Colonic mucosa (tissue), 4 donors: ENCODE measurements around the gene TUBGCP2. TPM values are rescaled to one million over a fixed set of nuclear protein-coding genes. Genes with fewer than 3 reads are reported as not detected.
A peak's percentile ranks its signal among the peaks of the same experiment; 100 is the strongest.
"Not testable (repeated sequence)": the region's sequence is repeated elsewhere in the genome, so short reads cannot be mapped to it uniquely, and the experiment has no call there.

Experiments used
- DNase-seq: peaks from one replicate; pipeline ENCODE4 v3.0.0-alpha.2; 2020
- H3K27ac ChIP-seq: fragments of 200-600 bp; one replicate; pipeline ENCODE4 v1.8.0; 2021
- H3K27me3 ChIP-seq: fragments of 200-600 bp; one replicate; pipeline ENCODE4 v1.8.0; 2021
- H3K36me3 ChIP-seq: fragments of 200-600 bp; one replicate; pipeline ENCODE4 v1.8.0; 2021
- H3K4me1 ChIP-seq: fragments of 200-600 bp; one replicate; pipeline ENCODE4 v1.8.0; 2021; ENCODE audit warnings: mild to moderate bottlenecking
- H3K4me3 ChIP-seq: fragments of 200-600 bp; one replicate; pipeline ENCODE4 v1.8.0; 2021
- H3K9ac ChIP-seq, 2 donors: one replicate each; pipeline ENCODE4 v1.7.0; 2013; ENCODE audit warnings: control low read depth in 2 of 2, low read depth in 2 of 2, low read length in 2 of 2
- H3K9me3 ChIP-seq: fragments of 200-600 bp; one replicate; pipeline ENCODE4 v1.8.0; 2021
- CTCF ChIP-seq: fragments of 200-600 bp; IDR thresholded peaks from one replicate; pipeline ENCODE4 v1.8.0; 2022; ENCODE audit warnings: antibody characterized with exemption, mild to moderate bottlenecking
- intact Hi-C: fragments of 100-400 bp; cut with DNase I; formaldehyde crosslinking; loops from one replicate; pipeline ENCODE4 v1.14.1; 2022
- total RNA-seq, 2 donors: library from RNA; stranded (reverse); fragmentation: NEBNext Ultra II Directional in 1 of 2; extraction: Animal tissue kit (Norgen Biotek cat#: 25700) in 1 of 2; gene quantifications; one replicate each; pipeline ENCODE4 v1.2.1, GENCODE V29; 2021
- donor health status: healthy.
- donor health status: DM: no; HTN: no; CAD: no.
- donor health status: DM: no; HTN: no; CAD: no.

The TUBGCP2 gene
- total RNA-seq, 2 donors from 2014 or later: 64.7 to 67.5 TPM

GRCh38 chr10:133324198-133324792 lies 15.6 kb upstream of the TUBGCP2 start:
- no peak for TF ChIP-seq CTCF
- DNase-seq: peak; percentile 80
- H3K27ac ChIP-seq: no peak overlapping the region
- intact Hi-C loops: loop anchor here (10.0 kb wide), 1 partner anchor 201 kb away; the partner anchor contains the start of gene CYP2E1
- peak overlapping the region; percentile 12 for H3K4me3 ChIP-seq
- H3K4me1 ChIP-seq: peaks cover 13% of the 10 kb centered on the region
- H3K9ac ChIP-seq: no peak overlapping the region
- peaks cover 44% of the 10 kb centered on the region for H3K27me3 ChIP-seq
- no peaks in the 10 kb centered on the region for H3K9me3 ChIP-seq
- no peaks in the 10 kb centered on the region for H3K36me3 ChIP-seq

GRCh38 chr10:133322064-133322709 lies 13.5 kb upstream of the TUBGCP2 start:
- intact Hi-C loops: loop anchor here (10.0 kb wide), 1 partner anchor 203 kb away; the partner anchor contains the start of gene CYP2E1
- H3K27ac ChIP-seq, H3K9me3 ChIP-seq, H3K36me3 ChIP-seq, DNase-seq, H3K9ac ChIP-seq, H3K4me3 ChIP-seq: not testable (repeated sequence)
- peaks cover 25% of the 10 kb centered on the region for H3K27me3 ChIP-seq
- peaks cover 13% of the 10 kb centered on the region for H3K4me1 ChIP-seq

- H3K9ac ChIP-seq, DNase-seq, H3K4me1 ChIP-seq, H3K4me3 ChIP-seq, H3K27ac ChIP-seq, H3K9me3 ChIP-seq, H3K36me3 ChIP-seq: not testable (repeated sequence)
- intact Hi-C loops: loop anchor here (10.0 kb wide), 1 partner anchor 204 kb away; the partner anchor contains the start of gene CYP2E1
- H3K27me3 ChIP-seq: peaks cover 12% of the 10 kb centered on the region
Observed at GRCh38 chr10:133320852-133321422, 12.3 kb upstream of the TUBGCP2 start.

- Histone ChIP-seq H3K27ac (no peak overlapping the region), H3K4me1 (no peaks in the 10 kb centered on the region), H3K36me3 (no peaks in the 10 kb centered on the region), H3K9ac (peak overlapping the region in 1 of 2 donors; percentile 60), H3K4me3 (peak overlapping the region; percentile 29), H3K9me3 (no peaks in the 10 kb centered on the region), H3K27me3 (no peaks in the 10 kb centered on the region)
- intact Hi-C loops: no loop called here
- peak; percentile 75 for TF ChIP-seq CTCF
- DNase-seq: peak; percentile 60
Observed at GRCh38 chr10:133318494-133319127, 9.9 kb upstream of the TUBGCP2 start.

GRCh38 chr10:133316732-133317131 lies 8.1 kb upstream of the TUBGCP2 start:
- no peak for DNase-seq
- no peaks in the 10 kb centered on the region for H3K9me3 ChIP-seq
- intact Hi-C loops: no loop called here

More at GRCh38 chr10:133316732-133317131, 8.1 kb upstream of the TUBGCP2 start:
- TF ChIP-seq CTCF: no peak
- Histone ChIP-seq H3K27ac (no peak overlapping the region), H3K4me1 (no peaks in the 10 kb centered on the region), H3K9ac (no peak overlapping the region), H3K27me3 (no peaks in the 10 kb centered on the region), H3K4me3 (no peak overlapping the region), H3K36me3 (no peaks in the 10 kb centered on the region)
